ENCODE measurements around the gene GNAS.

Gene GNAS

DNA sequence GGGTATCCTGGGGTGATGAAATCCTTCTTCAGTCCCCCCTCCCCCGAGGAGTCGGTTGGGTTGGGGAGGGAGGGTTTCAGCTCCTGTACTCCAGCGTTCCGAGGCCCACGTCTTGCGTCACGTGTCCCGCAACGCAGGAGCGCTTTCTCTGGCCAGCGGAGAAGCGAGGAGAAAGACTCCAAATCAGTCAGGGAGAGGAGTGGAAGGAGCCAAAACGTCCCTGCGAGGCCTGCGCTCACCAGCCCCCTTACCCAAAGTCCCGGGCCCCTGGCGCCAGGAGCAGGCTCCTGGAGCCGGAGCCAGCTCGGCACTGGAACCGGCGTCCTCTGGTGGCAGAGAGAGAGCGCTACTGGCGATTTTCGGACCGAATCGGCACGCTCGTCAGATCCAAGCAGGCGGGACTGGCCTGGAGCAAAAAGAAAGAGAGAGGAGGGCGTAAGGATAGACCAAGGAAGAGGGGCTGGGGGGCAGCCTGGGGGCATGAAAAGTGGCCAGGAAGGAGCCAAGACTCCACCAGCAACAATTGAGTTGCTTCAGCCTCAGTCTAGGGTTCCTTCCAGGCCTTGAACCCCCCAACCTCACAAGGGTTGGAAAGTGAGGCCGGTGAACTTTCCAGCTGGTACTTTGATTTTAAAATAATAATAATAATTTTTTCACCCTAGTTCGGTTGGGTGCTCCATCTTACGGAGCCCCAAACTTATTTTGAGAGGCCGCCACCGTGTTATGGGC, at the start of gene GNAS:
Gene GNAS, plus strand, starts transcription at position 174 of the 729 bp plus-strand sequence.
- peaks cover 5% of the 10 kb centered on the region for H3K4me1 ChIP-seq (ENCODE audit: insufficient read depth, low read length)
- H3K36me3 ChIP-seq (ENCODE audit: insufficient read depth, low read length): no peaks in the 10 kb centered on the region
- no peak within 1 kb of the TSS for H3K27ac ChIP-seq (ENCODE audit: low read depth, low read length)
- H3K27me3 ChIP-seq (ENCODE audit: control insufficient read depth in 1 of 2, insufficient read depth in 2 of 2, low read length in 2 of 2): peaks cover 6 to 54% of the 10 kb centered on the region in 2 donors
- no peaks in the 10 kb centered on the region for H3K9me3 ChIP-seq (ENCODE audit: low read length)
- peak within 1 kb of the TSS; percentile 39 to 63 for H3K4me3 ChIP-seq (ENCODE audit: low read depth in 1 of 2, low read length in 2 of 2)
- no peak within 1 kb of the TSS for H3K9ac ChIP-seq (ENCODE audit: low read length)

DNA sequence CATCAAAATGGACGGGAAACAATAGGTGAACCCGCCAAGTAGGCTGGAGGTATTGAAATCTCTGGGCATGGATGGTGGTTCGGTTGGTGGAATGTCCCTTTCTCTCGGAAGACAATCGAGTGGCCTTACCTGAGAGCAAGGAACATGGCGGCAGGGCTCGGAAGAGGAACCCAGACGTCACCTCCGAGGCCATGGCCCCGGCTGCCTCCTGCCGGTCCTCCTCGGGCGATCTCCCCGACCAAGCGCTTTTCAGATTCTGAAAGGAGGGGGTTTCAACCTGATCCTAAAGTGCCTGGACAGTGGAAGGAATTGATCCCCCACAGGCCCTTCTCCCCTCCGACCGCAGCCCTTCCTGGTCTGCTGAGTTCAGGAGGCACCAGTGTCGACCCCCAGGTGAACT, 49.0 kb upstream of the GNAS start:
- H3K4me1 ChIP-seq (ENCODE audit: insufficient read depth, low read length): no peaks in the 10 kb centered on the region
- H3K9ac ChIP-seq (ENCODE audit: low read length): no peak overlapping the region
- peaks cover 0 to 6% of the 10 kb centered on the region in 2 donors for H3K27me3 ChIP-seq (ENCODE audit: control insufficient read depth in 1 of 2, insufficient read depth in 2 of 2, low read length in 2 of 2)
- H3K36me3 ChIP-seq (ENCODE audit: insufficient read depth, low read length): no peaks in the 10 kb centered on the region
- no peaks in the 10 kb centered on the region for H3K9me3 ChIP-seq (ENCODE audit: low read length)
- H3K4me3 ChIP-seq (ENCODE audit: low read depth in 1 of 2, low read length in 2 of 2): no peak overlapping the region
- no peak overlapping the region for H3K27ac ChIP-seq (ENCODE audit: low read depth, low read length)

DNA sequence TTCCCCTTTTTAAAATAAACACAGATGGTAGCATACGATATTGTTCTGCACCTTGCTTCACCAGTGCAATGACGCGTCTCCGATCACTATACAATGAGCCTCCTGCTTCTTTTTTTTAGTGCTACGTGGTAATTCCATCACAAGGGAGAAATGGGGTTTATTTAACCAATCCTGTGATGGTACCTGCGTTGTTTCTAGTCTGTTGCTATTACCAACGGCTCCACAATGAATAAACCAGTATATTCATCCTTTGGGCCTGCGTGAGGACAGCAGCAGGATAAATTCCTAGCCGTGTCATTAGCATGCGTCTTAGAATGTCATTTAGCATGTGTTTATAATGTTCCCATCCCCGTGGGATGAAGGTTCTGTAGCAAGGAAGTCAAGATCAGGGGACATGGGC, 44.7 kb upstream of the GNAS start:
- no peaks in the 10 kb centered on the region for H3K36me3 ChIP-seq (ENCODE audit: insufficient read depth, low read length)
- H3K27me3 ChIP-seq (ENCODE audit: control insufficient read depth in 1 of 2, insufficient read depth in 2 of 2, low read length in 2 of 2): peaks cover 0 to 9% of the 10 kb centered on the region in 2 donors
- no peak overlapping the region for H3K27ac ChIP-seq (ENCODE audit: low read depth, low read length)
- H3K4me1 ChIP-seq (ENCODE audit: insufficient read depth, low read length): no peaks in the 10 kb centered on the region
- H3K9me3 ChIP-seq (ENCODE audit: low read length): no peaks in the 10 kb centered on the region
- H3K4me3 ChIP-seq (ENCODE audit: low read depth in 1 of 2, low read length in 2 of 2): no peak overlapping the region
- H3K9ac ChIP-seq (ENCODE audit: low read length): no peak overlapping the region

DNA sequence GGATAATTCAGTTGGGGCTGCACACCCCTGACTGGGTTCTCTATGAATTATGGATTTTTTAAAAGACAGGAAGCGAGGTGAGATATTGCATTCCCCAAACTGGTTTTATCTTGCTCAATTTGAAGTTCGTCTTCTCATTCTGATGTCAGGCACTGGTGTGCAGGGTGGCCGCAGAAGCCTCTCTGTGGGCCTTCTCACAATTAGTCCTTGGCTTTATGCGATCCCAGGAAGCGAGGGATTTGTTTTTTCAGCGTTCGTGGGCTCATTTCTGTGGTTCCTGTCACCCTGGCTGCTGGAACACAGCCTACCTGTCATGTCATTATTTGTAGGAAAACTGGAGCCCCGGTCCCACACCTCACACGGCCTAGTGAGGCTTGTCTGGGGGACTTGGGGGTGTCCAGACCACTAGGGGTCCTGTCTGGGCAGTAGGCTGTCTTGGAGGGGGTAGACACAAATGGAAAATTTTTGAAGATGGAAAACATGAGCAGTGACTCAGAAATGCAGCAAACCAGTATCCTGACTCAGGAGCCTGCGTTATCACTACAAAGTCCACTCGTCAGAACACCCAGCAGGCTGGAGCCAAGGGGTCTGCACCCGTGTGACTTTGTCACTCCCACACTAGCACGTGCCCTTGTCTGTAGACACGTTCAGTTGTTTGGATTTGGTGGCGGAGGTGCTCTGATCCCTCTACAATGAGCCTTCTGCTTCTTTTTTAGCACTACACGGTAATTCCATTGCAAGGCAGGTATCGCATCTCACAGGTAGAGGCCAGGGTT, 44.1 kb upstream of the GNAS start:
- Histone ChIP-seq H3K4me3 (ENCODE audit: low read depth in 1 of 2, low read length in 2 of 2) (no peak overlapping the region), H3K27ac (ENCODE audit: low read depth, low read length) (no peak overlapping the region), H3K4me1 (ENCODE audit: insufficient read depth, low read length) (no peaks in the 10 kb centered on the region), H3K9me3 (ENCODE audit: low read length) (no peaks in the 10 kb centered on the region), H3K27me3 (ENCODE audit: control insufficient read depth in 1 of 2, insufficient read depth in 2 of 2, low read length in 2 of 2) (peaks cover 0 to 9% of the 10 kb centered on the region in 2 donors), H3K36me3 (ENCODE audit: insufficient read depth, low read length) (no peaks in the 10 kb centered on the region), H3K9ac (ENCODE audit: low read length) (no peak overlapping the region)

DNA sequence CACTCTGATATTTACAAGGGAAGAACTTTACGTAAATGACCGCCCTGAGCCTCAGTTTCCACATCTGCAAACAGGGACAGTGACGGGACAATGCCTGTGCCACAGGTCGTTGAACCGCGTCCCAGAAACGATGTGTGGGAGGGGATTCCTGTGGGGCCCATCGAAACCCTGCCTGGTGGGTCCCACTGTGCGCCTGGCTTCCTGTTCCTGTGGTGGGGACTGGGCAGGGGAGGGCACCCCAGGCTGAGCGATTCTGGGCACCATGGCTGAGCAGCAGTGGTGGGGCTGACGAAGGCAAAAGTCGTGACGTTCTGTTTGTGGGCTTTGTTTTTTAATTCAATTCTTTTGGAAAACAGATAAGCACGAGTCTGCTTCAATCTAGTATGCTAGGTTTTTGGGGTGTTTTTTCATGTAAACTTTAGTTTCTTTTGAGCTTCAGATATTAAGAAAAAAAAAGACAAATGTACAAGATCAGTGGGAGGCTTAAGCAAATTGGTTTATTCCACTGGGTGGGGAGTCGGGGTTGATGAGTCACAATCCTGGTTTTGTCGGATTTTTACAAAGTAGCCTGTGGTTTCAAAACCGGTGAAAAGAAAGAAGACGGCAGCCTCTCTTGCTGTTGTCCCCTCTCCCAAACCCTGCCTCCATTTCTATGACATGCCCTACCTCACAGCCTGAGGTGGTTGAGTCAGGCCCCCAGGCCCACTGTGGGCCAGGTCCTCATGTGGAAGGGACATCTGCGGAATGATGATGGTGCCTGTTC, 42.2 kb upstream of the GNAS start:
- no peak overlapping the region for H3K27ac ChIP-seq (ENCODE audit: low read depth, low read length)
- no peak overlapping the region for H3K4me3 ChIP-seq (ENCODE audit: low read depth in 1 of 2, low read length in 2 of 2)
- H3K27me3 ChIP-seq (ENCODE audit: control insufficient read depth in 1 of 2, insufficient read depth in 2 of 2, low read length in 2 of 2): peaks cover 0 to 3% of the 10 kb centered on the region in 2 donors
- no peaks in the 10 kb centered on the region for H3K9me3 ChIP-seq (ENCODE audit: low read length)
- no peak overlapping the region for H3K9ac ChIP-seq (ENCODE audit: low read length)
- no peaks in the 10 kb centered on the region for H3K4me1 ChIP-seq (ENCODE audit: insufficient read depth, low read length)
- no peaks in the 10 kb centered on the region for H3K36me3 ChIP-seq (ENCODE audit: insufficient read depth, low read length)

DNA sequence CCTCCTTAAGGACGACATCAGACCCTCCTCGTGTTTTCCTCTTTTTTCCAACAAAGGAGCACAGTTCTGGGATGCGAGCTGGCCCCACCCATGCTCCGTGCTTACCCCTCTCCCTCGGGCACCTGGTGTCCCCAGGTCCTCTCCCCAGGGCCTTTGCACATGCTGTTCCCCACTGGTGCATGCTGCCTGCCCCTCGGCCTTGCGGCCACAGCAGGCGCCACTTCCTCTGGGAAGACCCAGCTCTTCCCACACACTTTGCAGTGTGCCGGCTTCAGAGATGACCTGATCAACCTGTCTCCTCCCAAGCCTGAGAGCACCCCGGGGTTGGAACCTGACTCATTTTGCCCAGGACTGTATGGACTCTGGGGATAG, 41.7 kb upstream of the GNAS start:
- H3K27me3 ChIP-seq (ENCODE audit: control insufficient read depth in 1 of 2, insufficient read depth in 2 of 2, low read length in 2 of 2): peaks cover 0 to 3% of the 10 kb centered on the region in 2 donors
- no peak overlapping the region for H3K4me3 ChIP-seq (ENCODE audit: low read depth in 1 of 2, low read length in 2 of 2)
- no peak overlapping the region for H3K27ac ChIP-seq (ENCODE audit: low read depth, low read length)
- no peaks in the 10 kb centered on the region for H3K36me3 ChIP-seq (ENCODE audit: insufficient read depth, low read length)
- no peaks in the 10 kb centered on the region for H3K4me1 ChIP-seq (ENCODE audit: insufficient read depth, low read length)
- no peak overlapping the region for H3K9ac ChIP-seq (ENCODE audit: low read length)
- H3K9me3 ChIP-seq (ENCODE audit: low read length): no peaks in the 10 kb centered on the region

DNA sequence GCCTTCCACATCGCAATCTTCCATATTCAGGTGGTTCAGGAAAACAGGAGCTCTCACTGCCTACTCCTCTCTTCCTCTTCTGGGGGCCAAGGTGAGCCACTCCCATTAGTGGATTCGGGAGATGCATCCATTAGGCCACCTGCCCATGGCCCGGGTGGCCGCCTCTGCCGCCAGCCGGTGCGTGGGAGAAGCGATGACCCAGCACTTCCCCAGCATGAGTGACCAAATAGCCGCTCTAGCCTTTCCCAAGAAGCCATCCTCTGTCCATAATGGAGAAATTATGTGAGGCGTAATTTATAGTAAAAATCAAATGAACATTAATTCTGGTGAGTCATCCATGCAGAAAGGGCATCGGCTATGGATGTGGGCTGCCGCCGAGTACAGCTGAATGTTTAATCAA, 41.2 kb upstream of the GNAS start:
- no peak overlapping the region for H3K9ac ChIP-seq (ENCODE audit: low read length)
- H3K9me3 ChIP-seq (ENCODE audit: low read length): no peaks in the 10 kb centered on the region
- no peak overlapping the region for H3K4me3 ChIP-seq (ENCODE audit: low read depth in 1 of 2, low read length in 2 of 2)
- H3K4me1 ChIP-seq (ENCODE audit: insufficient read depth, low read length): no peaks in the 10 kb centered on the region
- peaks cover 0 to 3% of the 10 kb centered on the region in 2 donors for H3K27me3 ChIP-seq (ENCODE audit: control insufficient read depth in 1 of 2, insufficient read depth in 2 of 2, low read length in 2 of 2)
- no peak overlapping the region for H3K27ac ChIP-seq (ENCODE audit: low read depth, low read length)
- no peaks in the 10 kb centered on the region for H3K36me3 ChIP-seq (ENCODE audit: insufficient read depth, low read length)

DNA sequence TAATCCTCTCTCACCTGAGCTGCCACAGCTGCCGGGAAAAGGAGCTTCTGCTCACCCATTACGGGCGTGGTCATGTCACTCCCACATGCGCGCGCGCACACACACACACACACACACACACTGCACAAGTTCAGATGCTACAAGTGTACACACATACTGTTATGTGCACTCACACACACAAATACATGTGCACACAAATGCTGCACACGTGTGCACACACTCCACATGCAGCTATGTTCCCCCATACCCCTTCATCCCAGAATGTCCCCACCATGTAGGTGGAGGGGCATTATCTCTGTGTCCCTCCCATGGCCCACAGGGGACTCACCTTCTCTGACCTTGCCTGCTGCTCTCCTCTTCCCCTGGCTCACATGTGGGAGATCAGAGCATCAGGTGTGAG, 39.1 kb upstream of the GNAS start:
- Histone ChIP-seq H3K4me1 (ENCODE audit: insufficient read depth, low read length) (no peaks in the 10 kb centered on the region), H3K9ac (ENCODE audit: low read length) (no peak overlapping the region), H3K27ac (ENCODE audit: low read depth, low read length) (no peak overlapping the region), H3K27me3 (ENCODE audit: control insufficient read depth in 1 of 2, insufficient read depth in 2 of 2, low read length in 2 of 2) (peaks cover 0 to 3% of the 10 kb centered on the region in 2 donors), H3K9me3 (ENCODE audit: low read length) (no peaks in the 10 kb centered on the region), H3K36me3 (ENCODE audit: insufficient read depth, low read length) (no peaks in the 10 kb centered on the region), H3K4me3 (ENCODE audit: low read depth in 1 of 2, low read length in 2 of 2) (no peak overlapping the region)

DNA sequence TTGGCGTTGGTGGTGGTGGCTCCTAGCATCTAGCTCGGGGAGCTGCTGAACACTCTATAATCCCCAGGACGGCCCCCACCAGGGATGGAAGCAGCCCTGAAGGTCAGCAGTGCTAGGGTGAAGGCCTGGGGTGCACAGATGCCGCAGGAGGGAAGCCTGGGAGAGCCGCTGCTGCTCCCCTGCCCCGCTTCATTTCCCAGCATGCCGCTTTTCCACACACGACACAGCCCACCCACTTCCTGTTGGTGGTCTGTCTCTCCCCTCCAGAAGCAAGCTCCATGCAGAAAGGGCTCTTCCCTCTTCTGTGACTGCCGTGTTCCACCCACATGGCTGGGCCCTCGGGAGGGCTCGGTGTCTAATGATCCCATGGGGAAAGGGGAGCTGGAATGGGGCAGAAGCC, 37.1 kb upstream of the GNAS start:
- Histone ChIP-seq H3K4me1 (ENCODE audit: insufficient read depth, low read length) (no peaks in the 10 kb centered on the region), H3K4me3 (ENCODE audit: low read depth in 1 of 2, low read length in 2 of 2) (no peak overlapping the region), H3K27ac (ENCODE audit: low read depth, low read length) (no peak overlapping the region), H3K9me3 (ENCODE audit: low read length) (no peaks in the 10 kb centered on the region), H3K27me3 (ENCODE audit: control insufficient read depth in 1 of 2, insufficient read depth in 2 of 2, low read length in 2 of 2) (peaks cover 0 to 3% of the 10 kb centered on the region in 2 donors), H3K36me3 (ENCODE audit: insufficient read depth, low read length) (no peaks in the 10 kb centered on the region), H3K9ac (ENCODE audit: low read length) (no peak overlapping the region)

DNA sequence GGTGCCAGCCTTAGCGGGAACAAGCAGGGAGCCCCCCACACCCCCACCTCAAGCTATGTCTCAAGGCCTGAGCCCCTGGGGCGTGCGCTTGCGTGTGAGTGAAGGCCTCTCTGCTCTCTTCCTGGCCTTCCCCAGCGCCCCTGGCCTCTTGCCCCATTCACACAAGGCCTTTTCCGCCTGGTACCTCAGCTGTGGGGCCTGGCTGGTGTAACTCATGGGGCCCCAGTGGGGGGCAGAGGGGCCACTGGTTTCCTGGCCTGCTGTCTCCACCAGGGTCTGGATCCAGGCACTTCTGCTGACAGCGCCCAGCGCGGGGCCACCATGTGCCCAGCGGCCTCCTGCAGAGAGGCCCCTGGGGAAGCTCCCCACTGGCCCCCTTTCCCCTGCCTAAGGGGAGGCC, 36.5 kb upstream of the GNAS start:
- no peaks in the 10 kb centered on the region for H3K27me3 ChIP-seq (ENCODE audit: control insufficient read depth in 1 of 2, insufficient read depth in 2 of 2, low read length in 2 of 2)
- H3K9ac ChIP-seq (ENCODE audit: low read length): no peak overlapping the region
- no peaks in the 10 kb centered on the region for H3K4me1 ChIP-seq (ENCODE audit: insufficient read depth, low read length)
- no peaks in the 10 kb centered on the region for H3K9me3 ChIP-seq (ENCODE audit: low read length)
- no peaks in the 10 kb centered on the region for H3K36me3 ChIP-seq (ENCODE audit: insufficient read depth, low read length)
- H3K4me3 ChIP-seq (ENCODE audit: low read depth in 1 of 2, low read length in 2 of 2): no peak overlapping the region
- no peak overlapping the region for H3K27ac ChIP-seq (ENCODE audit: low read depth, low read length)

DNA sequence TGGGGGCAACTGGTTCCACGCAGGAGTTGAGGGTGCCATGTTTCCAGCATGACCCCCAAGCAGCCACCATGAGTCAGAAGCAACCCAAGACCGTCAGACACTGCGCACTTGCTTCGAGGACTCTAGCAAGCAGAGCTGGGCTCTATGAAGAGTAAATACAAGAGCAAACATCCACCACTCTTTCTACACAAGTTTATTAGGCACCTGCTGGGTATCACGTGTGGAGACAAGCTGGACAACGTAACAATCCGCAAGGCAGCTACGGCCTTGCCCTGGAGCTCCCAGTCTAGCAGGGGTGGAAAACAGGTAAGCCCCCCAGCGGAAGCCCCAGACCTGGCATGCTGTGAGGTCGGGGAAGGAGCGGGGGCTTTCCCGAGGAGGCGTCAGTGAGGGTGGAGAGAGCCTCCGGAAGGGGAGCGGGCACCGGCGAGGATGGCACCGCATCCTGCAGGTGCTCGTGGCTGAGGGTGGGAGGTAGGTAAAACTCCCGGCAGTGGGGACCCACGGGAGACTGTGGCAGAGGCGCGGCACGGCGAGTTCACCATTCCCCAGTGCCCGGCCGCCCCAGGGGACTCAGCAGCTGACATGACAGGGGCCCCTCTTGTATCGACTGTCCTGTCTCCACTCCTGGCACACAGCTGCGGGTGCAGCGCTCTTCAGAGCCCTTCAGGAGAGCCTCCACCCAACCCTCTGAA, 35.4 kb upstream of the GNAS start:
- H3K4me3 ChIP-seq (ENCODE audit: low read depth in 1 of 2, low read length in 2 of 2): no peak overlapping the region
- H3K36me3 ChIP-seq (ENCODE audit: insufficient read depth, low read length): no peaks in the 10 kb centered on the region
- H3K27me3 ChIP-seq (ENCODE audit: control insufficient read depth in 1 of 2, insufficient read depth in 2 of 2, low read length in 2 of 2): no peaks in the 10 kb centered on the region
- H3K9me3 ChIP-seq (ENCODE audit: low read length): no peaks in the 10 kb centered on the region
- H3K9ac ChIP-seq (ENCODE audit: low read length): no peak overlapping the region
- no peaks in the 10 kb centered on the region for H3K4me1 ChIP-seq (ENCODE audit: insufficient read depth, low read length)
- no peak overlapping the region for H3K27ac ChIP-seq (ENCODE audit: low read depth, low read length)
